WI38 (cell line): Measurements from ENCODE around the gene ODAD3.

Source experiments
- H3K4me3 ChIP-seq: 2 replicates; pipeline ENCODE4 v1.5.1; 2011; ENCODE audit warnings: low read depth, mild to moderate bottlenecking, control low read depth, low read length
- TF ChIP-seq, protein P1 (sequence below): IDR thresholded peaks from 2 replicates; pipeline ENCODE4 v1.5.1; 2012; ENCODE audit warnings: low read depth, mild to moderate bottlenecking, control low read depth, low read length

The ODAD3 gene

DNA sequence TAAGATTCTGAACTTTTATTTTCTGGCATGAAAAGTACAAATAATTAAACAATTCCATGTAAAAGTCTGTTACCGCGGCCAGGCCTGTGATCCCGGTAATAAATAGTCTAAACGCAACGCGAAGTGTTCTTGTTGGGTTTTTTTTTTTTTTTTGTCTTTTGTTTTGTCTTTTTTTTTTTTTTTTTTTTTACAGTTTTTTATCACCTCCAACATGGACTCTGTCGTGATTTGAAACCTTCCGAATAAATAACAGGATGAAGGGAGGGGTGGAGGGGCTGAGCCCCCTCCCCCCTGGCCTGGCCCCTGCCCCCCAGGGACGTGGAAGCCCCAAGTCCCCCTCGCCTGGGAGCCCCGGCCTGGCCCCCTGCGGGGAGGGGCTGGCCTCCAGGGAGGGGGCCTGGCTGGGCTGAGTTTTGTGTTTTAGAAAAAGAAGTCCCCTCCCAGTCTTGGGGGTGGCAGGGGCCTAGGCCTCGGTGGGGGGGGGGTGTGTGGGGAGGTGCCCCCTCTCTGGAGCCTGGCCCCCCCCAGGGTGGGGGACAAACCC lies 16.5 kb upstream of the ODAD3 start:
- no peak overlapping the region for H3K4me3 ChIP-seq
- TF ChIP-seq, protein P1, sequence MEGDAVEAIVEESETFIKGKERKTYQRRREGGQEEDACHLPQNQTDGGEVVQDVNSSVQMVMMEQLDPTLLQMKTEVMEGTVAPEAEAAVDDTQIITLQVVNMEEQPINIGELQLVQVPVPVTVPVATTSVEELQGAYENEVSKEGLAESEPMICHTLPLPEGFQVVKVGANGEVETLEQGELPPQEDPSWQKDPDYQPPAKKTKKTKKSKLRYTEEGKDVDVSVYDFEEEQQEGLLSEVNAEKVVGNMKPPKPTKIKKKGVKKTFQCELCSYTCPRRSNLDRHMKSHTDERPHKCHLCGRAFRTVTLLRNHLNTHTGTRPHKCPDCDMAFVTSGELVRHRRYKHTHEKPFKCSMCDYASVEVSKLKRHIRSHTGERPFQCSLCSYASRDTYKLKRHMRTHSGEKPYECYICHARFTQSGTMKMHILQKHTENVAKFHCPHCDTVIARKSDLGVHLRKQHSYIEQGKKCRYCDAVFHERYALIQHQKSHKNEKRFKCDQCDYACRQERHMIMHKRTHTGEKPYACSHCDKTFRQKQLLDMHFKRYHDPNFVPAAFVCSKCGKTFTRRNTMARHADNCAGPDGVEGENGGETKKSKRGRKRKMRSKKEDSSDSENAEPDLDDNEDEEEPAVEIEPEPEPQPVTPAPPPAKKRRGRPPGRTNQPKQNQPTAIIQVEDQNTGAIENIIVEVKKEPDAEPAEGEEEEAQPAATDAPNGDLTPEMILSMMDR, result no peak

DNA sequence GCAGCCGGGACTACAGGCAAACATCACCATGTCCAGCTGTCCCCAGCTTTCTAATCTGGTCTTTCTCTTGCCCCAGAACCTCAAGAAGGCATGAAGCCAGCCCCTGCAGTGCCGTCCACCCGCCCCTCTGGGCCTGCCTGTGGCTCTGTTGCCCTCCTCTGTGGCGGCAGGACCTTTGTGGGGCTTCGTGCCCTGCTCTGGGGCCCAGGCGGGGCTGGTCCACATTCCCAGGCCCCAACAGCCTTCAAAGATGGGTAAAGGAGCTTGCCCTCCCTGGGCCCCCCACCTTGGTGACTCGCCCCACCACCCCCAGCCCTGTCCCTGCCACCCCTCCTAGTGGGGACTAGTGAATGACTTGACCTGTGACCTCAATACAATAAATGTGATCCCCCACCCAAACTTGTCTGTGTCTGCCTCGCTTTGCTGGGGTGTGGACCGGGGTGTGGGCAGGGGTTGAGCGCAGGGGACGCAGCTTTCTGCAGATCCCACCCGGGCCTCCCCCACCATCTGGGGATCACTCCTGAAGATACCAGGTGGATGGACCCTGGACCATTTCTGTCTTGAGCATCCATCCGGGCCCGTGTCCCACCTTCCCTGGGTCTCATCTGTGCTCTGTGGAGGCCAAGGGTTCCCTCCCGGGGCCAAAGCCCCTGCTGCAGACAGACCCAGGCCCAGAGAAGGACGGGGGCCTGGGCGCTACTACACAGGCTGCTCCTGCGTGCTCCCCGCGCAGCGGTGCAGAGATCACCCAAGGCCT lies 15.8 kb upstream of the ODAD3 start:
- TF ChIP-seq, protein P1, result no peak
- H3K4me3 ChIP-seq, result no peak overlapping the region

DNA sequence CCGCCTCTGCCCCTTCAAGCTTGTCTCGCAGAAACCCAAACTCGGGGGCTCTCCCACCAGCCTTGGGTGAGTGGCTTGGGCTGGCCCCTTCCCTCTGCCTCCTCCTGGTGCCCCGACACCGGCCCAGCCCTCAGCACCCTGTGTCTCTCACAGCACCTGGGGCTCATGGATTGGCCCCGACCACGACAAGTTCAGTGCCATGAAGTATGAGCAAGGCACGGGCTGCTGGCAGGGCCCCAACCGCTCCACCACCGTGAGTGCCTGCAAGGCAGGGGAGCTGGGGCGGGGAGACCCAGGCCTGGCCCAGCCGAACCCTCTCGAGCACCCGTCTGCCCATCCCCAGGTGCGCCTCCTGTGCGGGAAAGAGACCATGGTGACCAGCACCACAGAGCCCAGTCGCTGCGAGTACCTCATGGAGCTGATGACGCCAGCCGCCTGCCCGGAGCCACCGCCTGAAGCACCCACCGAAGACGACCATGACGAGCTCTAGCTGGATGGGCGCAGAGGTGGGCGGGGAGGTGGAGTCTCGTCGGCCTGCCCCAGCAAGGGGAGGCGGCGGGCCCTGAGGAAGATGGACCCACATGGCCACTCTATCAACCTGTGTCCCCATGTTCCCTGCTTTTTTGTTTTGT lies 14.1 kb upstream of the ODAD3 start:
- TF ChIP-seq, protein P1, result no peak
- H3K4me3 ChIP-seq, result no peak overlapping the region

DNA sequence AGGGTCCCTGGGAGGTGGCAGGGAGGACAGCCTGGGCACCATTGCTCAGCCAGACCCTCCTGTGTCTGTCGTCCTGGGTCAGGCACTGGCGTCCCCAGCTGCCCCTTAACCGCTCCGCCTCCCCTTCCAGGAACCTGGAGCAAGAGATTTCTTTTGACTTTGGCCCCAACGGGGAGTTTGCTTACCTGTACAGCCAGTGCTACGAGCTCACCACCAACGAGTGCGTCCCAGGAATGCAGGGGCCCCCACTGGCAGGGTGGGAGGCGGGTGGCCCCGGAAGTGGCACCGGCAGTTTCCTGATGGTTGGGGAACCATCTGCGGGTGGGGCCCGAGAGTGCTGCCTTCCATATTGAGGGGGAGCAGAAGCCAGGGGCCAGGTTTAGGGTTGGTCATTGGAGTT lies 13.5 kb upstream of the ODAD3 start:
- H3K4me3 ChIP-seq, result no peak overlapping the region
- TF ChIP-seq, protein P1, result no peak

DNA sequence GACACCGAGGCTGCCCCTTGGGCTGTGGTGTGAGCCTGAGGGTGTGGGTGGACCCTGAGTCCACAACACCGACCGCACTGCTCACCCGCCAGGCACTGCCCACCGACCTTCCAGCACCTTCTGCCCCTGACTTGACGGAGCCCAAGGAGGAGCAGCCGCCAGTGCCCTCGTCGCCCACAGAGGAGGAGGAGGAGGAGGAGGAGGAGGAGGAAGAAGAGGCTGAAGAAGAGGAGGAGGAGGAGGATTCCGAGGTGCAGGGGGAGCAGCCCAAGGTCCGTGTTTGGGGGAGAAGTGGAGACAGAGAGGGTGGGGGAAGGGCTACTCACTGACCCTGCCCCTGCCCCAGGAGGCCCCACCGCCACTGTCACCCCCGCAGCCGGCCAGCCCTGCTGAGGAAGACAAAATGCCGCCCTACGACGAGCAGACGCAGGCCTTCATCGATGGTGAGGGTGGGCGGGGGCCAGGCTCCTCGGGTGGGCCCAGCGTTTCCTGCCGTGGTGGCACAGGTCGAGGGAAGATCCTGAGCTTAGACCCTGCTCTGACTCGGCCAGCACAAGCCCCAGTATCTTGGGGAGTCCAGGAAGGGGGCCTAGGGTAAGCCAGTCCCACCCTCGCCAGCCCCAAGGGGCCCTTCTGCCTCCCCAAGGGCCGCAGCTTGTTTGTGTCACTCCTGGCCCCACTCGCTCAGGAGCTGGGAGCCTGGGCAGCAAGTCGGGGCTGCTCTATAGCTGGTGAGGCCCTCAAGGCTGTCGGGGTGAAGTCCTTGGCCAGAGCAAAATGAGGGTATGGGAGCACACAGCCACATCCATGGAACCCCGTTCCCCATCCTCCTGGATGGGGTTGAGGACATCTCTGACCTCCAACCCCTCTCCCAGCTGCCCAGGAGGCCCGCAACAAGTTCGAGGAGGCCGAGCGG lies 12.7 kb upstream of the ODAD3 start:
- H3K4me3 ChIP-seq, result no peak overlapping the region
- TF ChIP-seq, protein P1, result no peak

DNA sequence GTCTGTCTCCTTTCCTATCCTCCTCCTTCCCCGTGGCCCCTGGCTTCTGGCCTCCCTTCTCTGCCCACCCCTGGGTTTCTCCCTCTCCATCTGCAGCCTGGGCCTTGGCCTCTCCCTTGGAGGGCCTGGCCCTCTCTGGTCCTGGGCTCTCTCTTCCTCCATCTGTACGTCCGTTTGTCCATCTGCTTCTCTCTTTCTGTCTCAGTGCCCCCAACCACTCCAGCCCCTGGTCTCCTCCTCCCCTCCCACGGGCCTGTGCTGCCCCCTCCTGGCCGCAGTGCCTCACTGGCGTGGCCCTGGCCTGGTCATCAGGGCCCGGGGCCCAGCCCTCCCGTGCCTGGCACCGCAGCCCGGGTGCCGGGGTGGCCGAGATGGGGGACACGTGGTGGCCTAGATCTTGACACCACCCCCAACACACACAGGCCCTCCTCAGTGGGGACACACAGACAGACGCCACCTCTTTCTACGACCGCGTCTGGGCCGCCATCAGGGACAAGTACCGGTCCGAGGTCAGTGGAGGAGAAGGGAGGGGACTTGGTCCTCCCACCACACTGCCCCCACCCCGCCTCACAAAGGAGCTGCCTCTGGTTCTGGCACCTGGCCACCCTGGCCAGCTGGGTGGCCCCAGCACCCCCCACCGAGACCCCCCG lies 11.9 kb upstream of the ODAD3 start:
- H3K4me3 ChIP-seq, result no peak overlapping the region
- TF ChIP-seq, protein P1, result peak; percentile 91
